Right lung (tissue), 5 donors: ENCODE results near the gene GAK. TPM values are rescaled to one million over a fixed set of nuclear protein-coding genes. Genes with fewer than 3 reads are reported as not detected.

Experiments
- DNase-seq, 2 donors: peaks; one replicate each; pipeline ENCODE4 v3.0.0-alpha.2; 2013
- polyA plus RNA-seq, 5 donors: library from polyadenylated mRNA; unstranded; fragments of 120-200 nt; gene quantifications; one replicate each; pipeline versions ENCODE4 v1.2.1 to v1.2.3, GENCODE V29; 2013; ENCODE audit warnings: inconsistent platforms in 1 of 5, low replicate concordance in 1 of 5; ENCODE audit not compliant: insufficient read length in 5 of 5, insufficient read depth in 1 of 5

The GAK gene
- polyA plus RNA-seq, 5 donors, result 37.5 to 62.9 (median 52.1) TPM

- DNase-seq, result no peak
Measured at GRCh38 chr4:910366-911091, 21.6 kb downstream of the GAK start.

GRCh38 chr4:909821-910220 is 22.3 kb downstream of the GAK start:
- no peak for DNase-seq

GRCh38 chr4:909131-909571 is 23.0 kb downstream of the GAK start:
- DNase-seq, result no peak

- peak in 1 of 2 donors; percentile 16 for DNase-seq
Measured at GRCh38 chr4:907691-908425, 24.3 kb downstream of the GAK start.

- DNase-seq, result no peak
Measured at GRCh38 chr4:907103-907400, 25.1 kb downstream of the GAK start.

GRCh38 chr4:906339-907102 is 25.6 kb downstream of the GAK start:
- DNase-seq, result no peak

GRCh38 chr4:905485-906338 is 26.4 kb downstream of the GAK start:
- no peak for DNase-seq

- DNase-seq, result no peak
Measured at GRCh38 chr4:903066-904046, 28.8 kb downstream of the GAK start.

GRCh38 chr4:901192-901910 is 30.8 kb downstream of the GAK start:
- DNase-seq, result no peak

GRCh38 chr4:900721-901120 is 31.4 kb downstream of the GAK start:
- no peak for DNase-seq

- no peak for DNase-seq
Measured at GRCh38 chr4:900073-900472, 32.0 kb downstream of the GAK start.

- no peak for DNase-seq
Measured at GRCh38 chr4:899556-899906, 32.6 kb downstream of the GAK start.

GRCh38 chr4:898869-899555 is 33.1 kb downstream of the GAK start:
- no peak for DNase-seq

- DNase-seq, result no peak
Measured at GRCh38 chr4:898123-898522, 34.0 kb downstream of the GAK start.

GRCh38 chr4:896630-897029 is 35.5 kb downstream of the GAK start:
- no peak for DNase-seq

- no peak for DNase-seq
Measured at GRCh38 chr4:896216-896615, 35.9 kb downstream of the GAK start.

GRCh38 chr4:895596-895995 is 36.5 kb downstream of the GAK start:
- no peak for DNase-seq

GRCh38 chr4:893995-894705 is 38.0 kb downstream of the GAK start:
- no peak for DNase-seq
